GM19099 (cell line): ENCODE data around the gene CLCA2.

Experiments used
- POLR2A ChIP-seq: IDR thresholded peaks from 3 replicates; pipeline ENCODE4 v1.6.1; 2011; ENCODE audit warnings: low read depth; ENCODE audit not compliant: insufficient read length; ENCODE audit errors: extremely low read depth

Gene CLCA2

DNA sequence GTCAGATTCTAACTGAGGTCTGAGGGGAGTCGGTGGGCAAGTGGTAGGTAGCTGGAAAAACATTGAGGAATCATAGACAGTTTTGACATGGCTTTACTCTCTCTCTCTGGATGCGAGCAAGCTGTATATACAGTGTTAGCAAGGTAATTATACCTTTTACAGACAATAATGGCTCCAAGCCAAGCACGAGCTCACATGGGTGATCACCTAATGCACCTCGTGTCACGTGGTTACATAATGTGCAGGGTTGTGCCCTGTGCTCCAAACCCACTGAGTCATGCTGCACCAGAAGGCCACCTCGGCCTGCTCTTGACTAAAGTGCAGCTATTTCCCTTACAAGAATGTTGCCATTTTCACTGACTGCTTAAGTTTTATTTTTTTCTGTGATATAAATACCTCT is 7.6 kb upstream of the CLCA2 start:
- no peak for TF ChIP-seq POLR2A

- TF ChIP-seq POLR2A: no peak
Observed at GRCh38 chr1:86419277-86419903, 4.6 kb upstream of the CLCA2 start.

DNA sequence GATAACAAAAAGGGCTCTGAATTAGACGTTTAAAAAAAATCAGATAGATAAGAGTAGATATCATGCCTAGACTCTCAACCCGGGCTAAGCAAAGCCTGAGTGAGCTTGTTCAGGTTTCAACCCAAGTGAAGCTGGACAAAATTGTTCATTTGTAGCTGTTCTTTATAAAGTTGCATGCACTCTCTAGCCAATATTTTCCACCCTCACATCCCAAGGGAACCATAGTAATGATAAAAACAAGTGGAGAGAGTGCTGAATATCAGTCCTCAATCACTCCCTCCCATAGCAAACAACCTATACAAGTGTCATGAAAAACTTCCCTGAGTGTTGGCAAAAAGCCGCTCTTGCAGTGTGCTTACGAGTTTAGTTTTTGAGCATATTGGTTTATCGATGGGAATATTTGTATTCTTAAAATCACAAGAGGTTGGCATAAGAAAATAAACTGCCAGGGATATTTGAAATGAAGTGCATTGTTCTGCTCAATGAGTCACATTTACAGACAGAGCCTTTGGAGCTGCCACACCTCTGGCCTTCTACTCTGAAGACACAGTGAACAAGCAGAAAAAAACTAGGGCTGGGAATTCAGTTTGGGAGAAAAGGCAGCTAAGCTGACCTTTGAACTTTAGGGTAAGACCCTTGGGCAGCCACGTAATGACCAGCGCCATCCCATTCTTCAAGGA is 2.2 kb upstream of the CLCA2 start:
- TF ChIP-seq POLR2A: no peak

DNA sequence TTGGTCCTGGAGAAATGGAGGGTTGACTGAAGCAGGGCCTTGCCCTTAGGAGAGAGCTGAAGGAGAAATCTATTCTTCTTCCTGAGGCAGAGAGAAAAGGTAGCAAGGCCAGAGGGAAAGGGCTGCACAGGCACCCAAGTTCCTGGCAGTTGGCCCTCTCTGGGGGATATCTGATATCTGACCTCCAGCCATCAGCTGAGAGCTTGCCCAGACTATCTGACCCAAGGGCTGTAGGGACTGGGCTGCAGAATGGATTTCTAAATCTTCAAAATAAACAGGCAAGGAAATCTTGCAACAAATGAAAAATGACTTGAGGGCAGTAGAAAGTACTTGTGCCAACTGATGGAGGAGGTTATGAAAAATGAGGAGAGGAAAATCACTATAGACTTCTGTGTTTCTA is 498 bp upstream of the CLCA2 start:
- TF ChIP-seq POLR2A: no peak

- TF ChIP-seq POLR2A: no peak
Observed at GRCh38 chr1:86429122-86429725, 5.3 kb downstream of the CLCA2 start.

DNA sequence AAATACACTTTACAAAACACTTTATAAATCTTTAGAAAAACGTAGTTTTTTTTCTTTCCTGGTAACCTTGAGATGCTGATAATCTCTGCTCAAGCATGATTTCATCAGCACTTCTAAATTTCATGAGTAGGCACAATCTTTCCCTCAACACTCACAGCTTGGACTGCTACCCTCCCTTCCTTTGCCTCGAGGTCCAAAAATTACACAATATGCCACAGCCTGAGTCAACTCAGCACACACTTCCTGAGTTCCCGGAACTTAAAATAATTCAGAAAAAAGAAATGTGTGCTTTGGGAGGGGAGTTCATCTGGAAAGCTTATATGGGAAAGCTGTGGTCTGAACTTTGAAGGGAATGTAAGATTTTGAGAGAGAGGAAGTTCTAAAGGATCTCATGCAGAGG is 5.9 kb downstream of the CLCA2 start:
- no peak for TF ChIP-seq POLR2A

- TF ChIP-seq POLR2A: no peak
Observed at GRCh38 chr1:86430376-86430775, 6.4 kb downstream of the CLCA2 start.

DNA sequence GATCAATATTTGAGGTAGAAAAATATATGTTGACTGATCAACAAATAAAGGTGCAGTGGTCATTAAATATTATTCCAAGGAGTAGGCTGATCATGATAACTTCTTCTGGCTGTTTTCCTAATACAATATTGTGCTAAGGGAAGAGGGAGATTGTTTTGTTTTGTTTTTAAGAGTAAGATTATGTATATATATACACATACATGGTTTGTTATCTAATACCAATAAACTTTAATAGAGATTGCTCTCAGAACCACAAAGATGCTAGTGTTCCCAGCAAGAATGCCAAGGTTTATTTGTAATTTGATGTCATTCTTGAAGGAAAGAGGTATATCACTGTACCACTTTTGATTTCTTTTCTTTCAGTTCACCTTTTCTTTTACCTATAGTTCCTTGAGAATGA is 10.1 kb downstream of the CLCA2 start:
- no peak for TF ChIP-seq POLR2A

GRCh38 chr1:86435327-86435726 is 11.4 kb downstream of the CLCA2 start:
- no peak for TF ChIP-seq POLR2A

DNA sequence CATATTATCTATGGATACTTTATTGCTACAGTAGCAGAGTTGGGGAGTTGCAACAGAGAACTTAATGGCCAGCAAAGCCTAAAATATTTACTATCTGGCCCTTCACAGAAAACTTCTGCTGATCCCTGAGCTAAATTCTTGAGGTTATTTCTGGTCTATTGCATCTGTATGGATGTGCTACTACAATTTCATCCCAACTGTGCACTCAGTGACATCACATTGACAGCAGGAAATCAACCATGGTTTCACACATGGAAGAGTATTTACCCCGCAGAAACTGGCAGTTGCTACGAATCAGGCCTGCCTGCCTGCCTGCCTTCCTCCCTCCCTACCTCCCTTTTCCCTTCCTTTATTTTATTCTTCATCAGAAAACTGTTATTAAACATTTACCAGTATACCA is 12.1 kb downstream of the CLCA2 start:
- TF ChIP-seq POLR2A: no peak

DNA sequence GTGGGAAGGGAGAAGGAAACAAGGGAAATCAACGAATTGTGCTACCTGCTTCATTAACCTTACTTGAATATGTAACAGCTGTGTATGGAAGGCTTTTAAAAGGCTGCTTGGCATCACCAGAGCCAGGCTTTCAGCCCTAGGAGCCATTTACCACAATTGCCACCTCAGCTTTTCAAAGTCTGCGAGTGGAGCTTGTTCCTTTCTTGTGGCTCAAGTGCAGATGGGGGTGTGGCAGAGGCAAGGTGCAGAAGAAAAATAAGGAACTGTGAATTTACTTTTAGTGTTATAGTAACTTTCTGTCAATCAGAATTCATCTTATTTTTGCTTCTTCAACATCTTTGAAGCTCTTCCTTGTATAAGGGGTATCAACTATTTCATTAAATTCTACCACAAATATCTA is 17.6 kb downstream of the CLCA2 start:
- TF ChIP-seq POLR2A: no peak

DNA sequence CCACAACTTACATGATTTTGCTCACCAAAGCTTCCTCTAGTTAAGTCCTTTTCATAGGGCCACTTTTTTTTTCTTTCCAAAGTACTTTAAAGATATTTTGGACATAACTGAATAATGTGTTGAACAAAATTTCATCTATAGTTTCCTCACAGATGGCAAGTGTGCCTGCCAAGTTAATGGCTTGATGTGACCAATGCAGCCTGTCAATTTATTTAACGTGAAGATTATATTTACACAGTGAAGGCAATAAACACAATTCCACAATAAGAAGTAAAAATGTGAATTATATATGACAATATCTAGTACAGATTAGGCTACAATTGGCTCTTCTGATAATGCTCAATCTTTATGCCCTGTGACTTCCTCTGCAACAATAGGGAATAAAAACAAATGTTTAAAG is 18.0 kb downstream of the CLCA2 start:
- TF ChIP-seq POLR2A: no peak

GRCh38 chr1:86445919-86446318 is 21.9 kb downstream of the CLCA2 start:
- TF ChIP-seq POLR2A: no peak

- TF ChIP-seq POLR2A: no peak
Observed at GRCh38 chr1:86447198-86447790, 23.3 kb downstream of the CLCA2 start.

DNA sequence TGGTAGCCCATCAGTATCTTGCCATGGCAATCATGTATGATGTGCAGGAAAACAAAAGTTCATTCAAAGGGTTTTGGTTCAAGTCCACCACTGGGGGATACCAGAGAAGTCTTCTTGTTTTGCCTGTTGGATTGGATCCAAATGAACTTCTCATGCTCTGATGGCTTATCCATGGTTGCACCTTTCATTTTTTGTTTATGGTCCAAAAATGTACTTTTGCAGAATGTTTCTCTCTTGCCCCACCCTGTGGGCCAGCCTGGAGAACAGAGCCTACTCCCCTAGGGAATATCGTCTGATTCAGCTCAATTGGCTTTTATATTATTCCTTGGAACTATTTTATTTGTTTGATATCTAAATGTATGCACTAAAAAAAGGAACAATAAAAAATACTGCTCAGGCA is 24.7 kb downstream of the CLCA2 start:
- no peak for TF ChIP-seq POLR2A

GRCh38 chr1:86449103-86449502 is 25.1 kb downstream of the CLCA2 start:
- no peak for TF ChIP-seq POLR2A
